HepG2 (cell line): ENCODE data around the gene GRAMD4. TPM values are rescaled to one million over a fixed set of nuclear protein-coding genes. Genes with fewer than 3 reads are reported as not detected.

ENCODE experiments used
- ATAC-seq: fragments of 200-7000 bp; cut with Tn5 transposase; 3 replicates; pipeline ENCODE4 v1.9.1; 2020; ENCODE audit warnings: mild to moderate bottlenecking, moderate library complexity
- BruUV-seq: library from RNA; stranded (reverse); fragments of 400-500 nt; replicated peaks from 2 replicates; lab custom pipeline; 2021; lab: Mats Ljungman, UMichigan
- CTCF ChIA-PET: fragments of 300-600 bp; formaldehyde crosslinking; extraction: SDS; loops from one replicate; lab custom pipeline; 2021; ENCODE audit warnings: low total read pairs, inconsistent platforms, low intra/inter-chr PET ratio; lab: Yijun Ruan, JAX
- POLR2A ChIA-PET: fragments of 350-600 bp; sonication (Branson Sonifier 250); formaldehyde crosslinking; loops from one replicate; lab custom pipeline; 2020; ENCODE audit warnings: antibody characterized with exemption, inconsistent platforms; lab: Yijun Ruan, JAX
- DNase-seq: peaks from one replicate; pipeline ENCODE4 v3.0.0-alpha.2; 2015; ENCODE audit warnings: low spot score
- FAIRE-seq: peaks from 3 replicates; lab custom pipeline; 2011; peaks lifted over from hg19 to GRCh38; lab: Jason Lieb, UNC
- H2AFZ ChIP-seq: one replicate; pipeline ENCODE4 v1.6.1; 2011; ENCODE audit warnings: low read length, inconsistent platforms
- H3K27ac ChIP-seq: fragments of 300-600 bp; 3 replicates; pipeline ENCODE4 v1.8.0; 2011; ENCODE audit warnings: mixed run types, mild to moderate bottlenecking, mixed read lengths, low read length, inconsistent platforms; ENCODE audit not compliant: insufficient read depth; ENCODE audit errors: extremely low read length
- H3K27me3 ChIP-seq, 2 experiments: fragments of 200-600 bp in 1 of 2; 2 replicates in 1 of 2; 3 replicates in 1 of 2; pipeline versions ENCODE4 v1.6.0 to v1.8.0; 2011; ENCODE audit warnings: low read length in 2 of 2, mild to moderate bottlenecking in 2 of 2, moderate library complexity in 2 of 2, inconsistent platforms in 1 of 2; ENCODE audit not compliant: insufficient read depth in 2 of 2, control insufficient read depth in 1 of 2
- H3K36me3 ChIP-seq, 2 experiments: fragments of 200-600 bp in 1 of 2; replicated peaks in 1 of 2; 2 replicates in 1 of 2; 3 replicates in 1 of 2; pipeline versions ENCODE4 v1.5.1 to v1.8.0; 2011; ENCODE audit warnings: low read length in 2 of 2, inconsistent platforms in 1 of 2; ENCODE audit not compliant: insufficient read depth in 2 of 2, control insufficient read depth in 1 of 2
- H3K4me1 ChIP-seq: 2 replicates; pipeline ENCODE4 v1.5.1; 2012; ENCODE audit warnings: low read length, inconsistent platforms; ENCODE audit not compliant: insufficient read depth
- H3K4me2 ChIP-seq: 2 replicates; pipeline ENCODE4 v1.6.0; 2011; ENCODE audit warnings: low read depth, low read length, inconsistent platforms
- H3K4me3 ChIP-seq, 3 experiments: fragments of 200-600 bp in 1 of 3; sonication (generic), shearing (Covaris generic) in 1 of 3; replicated peaks in 1 of 3; 2 replicates each; pipeline ENCODE4 v1.5.1; 2011 to 2016; ENCODE audit warnings: low read length in 3 of 3, inconsistent platforms in 2 of 3, low read depth in 2 of 3, mild to moderate bottlenecking in 2 of 3, control low read depth in 1 of 3, mixed read lengths in 1 of 3; ENCODE audit not compliant: insufficient read depth in 1 of 3
- H3K79me2 ChIP-seq: one replicate; pipeline ENCODE4 v1.6.1; 2011; ENCODE audit warnings: low read length, inconsistent platforms; ENCODE audit not compliant: insufficient read depth
- H3K9ac ChIP-seq: 2 replicates; pipeline ENCODE4 v1.6.0; 2011; ENCODE audit warnings: mild to moderate bottlenecking, low read depth, low read length, inconsistent platforms; ENCODE audit not compliant: insufficient read depth
- H3K9me3 ChIP-seq: 2 replicates; pipeline ENCODE4 v1.5.1; 2012; ENCODE audit warnings: mild to moderate bottlenecking, low read length
- H4K20me1 ChIP-seq: 2 replicates; pipeline ENCODE4 v1.6.0; 2011; ENCODE audit warnings: inconsistent platforms, mild to moderate bottlenecking, low read length, moderate library complexity; ENCODE audit not compliant: insufficient read depth
- WGBS: methylation state at CpG from one replicate; pipeline ENCODE4 v1.1.6; 2017; ENCODE audit warnings: low lambda C conversion rate; 5-methylcytosine and 5-hydroxymethylcytosine counted together
- in situ Hi-C: cut with HindIII; loops from 2 replicates; pipeline ENCODE4 v1.10.0; 2017; ENCODE audit warnings: low pct_unique_long_range_greater_than_20kb; ENCODE audit not compliant: extremely low pct_ligation_motif_present
- intact Hi-C: fragments of 100-400 bp; cut with micrococcal nuclease; formaldehyde crosslinking; loops from one replicate; pipeline ENCODE4 v1.10.0; 2022; ENCODE audit not compliant: unreplicated experiment
- polyA plus RNA-seq, 8 experiments: library from polyadenylated mRNA; depleted of rRNA in 3 of 8; stranded (reverse) in 7 of 8; unstranded in 1 of 8; fragments of >200 nt; fragmentation: Illumina TruSeq in 4 of 8; extraction: Trizol in 4 of 8; gene quantifications; 2 replicates each; pipeline versions ENCODE4 v1.2.1 to v1.2.3, GENCODE V29; 2011 to 2016; ENCODE audit warnings: low read depth in 4 of 8, missing spikeins in 1 of 8, mixed read lengths in 1 of 8; ENCODE audit not compliant: insufficient read depth in 1 of 8
- total RNA-seq, 5 experiments: library from RNA; depleted of rRNA; stranded (reverse); fragments of >200 nt; fragmentation: Illumina TruSeq; extraction: Trizol; gene quantifications; 2 replicates each; pipeline ENCODE4 v1.2.3, GENCODE V29; 2016; ENCODE audit warnings: low read depth in 1 of 5
- TF ChIP-seq, protein P1 (sequence below): sonication (generic); formaldehyde crosslinking; IDR thresholded peaks from 2 replicates; pipeline ENCODE4 v1.4.0; 2020; ENCODE audit warnings: missing genetic modification reagents
- TF ChIP-seq, protein P2 (sequence below): sonication (generic); formaldehyde crosslinking; IDR thresholded peaks from 2 replicates; pipeline ENCODE4 v1.5.0; 2020; ENCODE audit warnings: missing genetic modification reagents, mild to moderate bottlenecking, borderline replicate concordance
- TF ChIP-seq, protein P3 (sequence below): sonication (generic); formaldehyde crosslinking; IDR thresholded peaks from 2 replicates; pipeline ENCODE4 v1.5.1; 2020; ENCODE audit warnings: mild to moderate bottlenecking, missing genetic modification reagents, moderate library complexity

Gene GRAMD4
- total and polyA plus RNA-seq, 2 of the 13 experiments (the other 11 are each of a cell fraction or from before 2014, with no cell fraction given): 15.2 to 15.7 TPM

DNA sequence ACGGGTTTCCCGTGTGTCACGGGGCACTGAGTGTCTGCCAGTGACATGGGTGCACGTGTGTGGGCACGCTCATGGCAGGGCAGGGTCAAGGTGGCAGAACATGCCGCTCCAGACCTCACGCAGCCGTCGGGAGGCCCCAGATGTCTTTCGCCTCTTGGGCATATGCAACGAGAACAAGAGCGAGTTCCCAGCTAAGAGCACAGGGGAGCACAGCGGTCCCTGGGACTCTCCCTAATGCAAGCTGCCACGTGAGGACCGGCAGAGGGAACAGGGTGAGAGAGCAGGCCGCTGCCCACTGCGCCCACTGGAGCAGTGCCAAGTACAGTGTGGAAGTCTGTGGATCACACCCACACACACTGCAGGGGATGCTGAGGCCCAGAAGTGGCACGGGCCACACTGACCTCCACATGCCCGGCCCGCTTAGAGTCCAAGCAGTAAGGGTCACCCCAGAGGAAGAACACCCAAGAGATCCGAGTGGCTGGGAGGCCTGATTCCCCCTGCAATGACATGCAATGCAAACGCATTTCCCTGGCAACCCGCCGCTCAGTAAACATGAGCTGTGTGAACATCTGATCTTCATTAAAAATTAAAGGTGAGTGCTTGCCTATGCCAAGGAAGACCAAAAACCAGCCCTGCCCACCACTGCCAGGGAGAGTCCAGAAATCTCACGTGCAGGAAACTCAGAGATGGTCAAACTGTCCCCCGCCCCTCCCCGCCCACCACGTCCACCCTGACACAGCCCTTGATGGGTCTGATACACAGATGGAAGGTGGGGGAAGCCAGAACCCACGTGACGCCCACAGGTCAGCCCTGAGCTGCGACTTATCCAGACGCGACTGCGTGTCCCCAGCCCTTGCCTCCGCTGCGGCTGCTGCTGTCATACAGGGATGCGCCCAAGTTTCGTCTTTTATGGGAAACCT lies 106.1 kb downstream of the GRAMD4 start:
- WGBS: 95% methylated on average over 25 of the region's 38 CpGs
- TF ChIP-seq, protein P1, sequence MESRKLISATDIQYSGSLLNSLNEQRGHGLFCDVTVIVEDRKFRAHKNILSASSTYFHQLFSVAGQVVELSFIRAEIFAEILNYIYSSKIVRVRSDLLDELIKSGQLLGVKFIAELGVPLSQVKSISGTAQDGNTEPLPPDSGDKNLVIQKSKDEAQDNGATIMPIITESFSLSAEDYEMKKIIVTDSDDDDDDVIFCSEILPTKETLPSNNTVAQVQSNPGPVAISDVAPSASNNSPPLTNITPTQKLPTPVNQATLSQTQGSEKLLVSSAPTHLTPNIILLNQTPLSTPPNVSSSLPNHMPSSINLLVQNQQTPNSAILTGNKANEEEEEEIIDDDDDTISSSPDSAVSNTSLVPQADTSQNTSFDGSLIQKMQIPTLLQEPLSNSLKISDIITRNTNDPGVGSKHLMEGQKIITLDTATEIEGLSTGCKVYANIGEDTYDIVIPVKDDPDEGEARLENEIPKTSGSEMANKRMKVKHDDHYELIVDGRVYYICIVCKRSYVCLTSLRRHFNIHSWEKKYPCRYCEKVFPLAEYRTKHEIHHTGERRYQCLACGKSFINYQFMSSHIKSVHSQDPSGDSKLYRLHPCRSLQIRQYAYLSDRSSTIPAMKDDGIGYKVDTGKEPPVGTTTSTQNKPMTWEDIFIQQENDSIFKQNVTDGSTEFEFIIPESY (CRISPR knock-in tag): peak; percentile 66
- TF ChIP-seq, protein P2, sequence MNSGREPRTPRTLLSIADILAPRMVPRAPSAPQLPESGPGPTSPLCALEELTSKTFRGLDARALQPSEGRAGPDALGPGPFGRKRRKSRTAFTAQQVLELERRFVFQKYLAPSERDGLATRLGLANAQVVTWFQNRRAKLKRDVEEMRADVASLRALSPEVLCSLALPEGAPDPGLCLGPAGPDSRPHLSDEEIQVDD (CRISPR knock-in tag): no peak
- TF ChIP-seq, protein P3, sequence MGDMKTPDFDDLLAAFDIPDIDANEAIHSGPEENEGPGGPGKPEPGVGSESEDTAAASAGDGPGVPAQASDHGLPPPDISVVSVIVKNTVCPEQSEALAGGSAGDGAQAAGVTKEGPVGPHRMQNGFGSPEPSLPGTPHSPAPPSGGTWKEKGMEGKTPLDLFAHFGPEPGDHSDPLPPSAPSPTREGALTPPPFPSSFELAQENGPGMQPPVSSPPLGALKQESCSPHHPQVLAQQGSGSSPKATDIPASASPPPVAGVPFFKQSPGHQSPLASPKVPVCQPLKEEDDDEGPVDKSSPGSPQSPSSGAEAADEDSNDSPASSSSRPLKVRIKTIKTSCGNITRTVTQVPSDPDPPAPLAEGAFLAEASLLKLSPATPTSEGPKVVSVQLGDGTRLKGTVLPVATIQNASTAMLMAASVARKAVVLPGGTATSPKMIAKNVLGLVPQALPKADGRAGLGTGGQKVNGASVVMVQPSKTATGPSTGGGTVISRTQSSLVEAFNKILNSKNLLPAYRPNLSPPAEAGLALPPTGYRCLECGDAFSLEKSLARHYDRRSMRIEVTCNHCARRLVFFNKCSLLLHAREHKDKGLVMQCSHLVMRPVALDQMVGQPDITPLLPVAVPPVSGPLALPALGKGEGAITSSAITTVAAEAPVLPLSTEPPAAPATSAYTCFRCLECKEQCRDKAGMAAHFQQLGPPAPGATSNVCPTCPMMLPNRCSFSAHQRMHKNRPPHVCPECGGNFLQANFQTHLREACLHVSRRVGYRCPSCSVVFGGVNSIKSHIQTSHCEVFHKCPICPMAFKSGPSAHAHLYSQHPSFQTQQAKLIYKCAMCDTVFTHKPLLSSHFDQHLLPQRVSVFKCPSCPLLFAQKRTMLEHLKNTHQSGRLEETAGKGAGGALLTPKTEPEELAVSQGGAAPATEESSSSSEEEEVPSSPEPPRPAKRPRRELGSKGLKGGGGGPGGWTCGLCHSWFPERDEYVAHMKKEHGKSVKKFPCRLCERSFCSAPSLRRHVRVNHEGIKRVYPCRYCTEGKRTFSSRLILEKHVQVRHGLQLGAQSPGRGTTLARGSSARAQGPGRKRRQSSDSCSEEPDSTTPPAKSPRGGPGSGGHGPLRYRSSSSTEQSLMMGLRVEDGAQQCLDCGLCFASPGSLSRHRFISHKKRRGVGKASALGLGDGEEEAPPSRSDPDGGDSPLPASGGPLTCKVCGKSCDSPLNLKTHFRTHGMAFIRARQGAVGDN (CRISPR knock-in tag): peak; percentile 15; the same call in 1 of the 2 replicates
- Histone ChIP-seq H3K79me2 (peaks cover 27% of the 10 kb centered on the region), H2AFZ (no peak overlapping the region), H3K9ac (no peak overlapping the region), H3K4me3 (no peak overlapping the region), H3K9me3 (no peaks in the 10 kb centered on the region), H3K4me1 (peaks cover 16% of the 10 kb centered on the region), H3K36me3 (peaks cover 6 to 15% of the 10 kb centered on the region in 2 experiments; a peak in 3 of 5 replicates), H4K20me1 (peaks cover 10% of the 10 kb centered on the region; the same call in 1 of the 2 replicates), H3K27ac (no peak overlapping the region), H3K4me2 (no peak overlapping the region), H3K27me3 (no peaks in the 10 kb centered on the region)
- DNase-seq: no peak
- CTCF ChIA-PET: no interaction called here
- no TSS peak for BruUV-seq
- in situ Hi-C loops: no loop called here
- ATAC-seq: no peak
- intact Hi-C loops: no loop called here
- POLR2A ChIA-PET: interaction anchor here (0.9 kb wide), 1 partner anchor 36 kb away, joined by 4 read pairs; the partner anchor contains the start of gene TBC1D22A
- FAIRE-seq: no peak
